A673 (cell line): Measurements from ENCODE around the gene CNOT6L. TPM values are rescaled to one million over a fixed set of nuclear protein-coding genes. Genes with fewer than 3 reads are reported as not detected.

ENCODE experiments used
- BruUV-seq: library from RNA; stranded (reverse); fragments of 400-500 nt; replicated peaks from 2 replicates; lab custom pipeline; 2021; lab: Mats Ljungman, UMichigan
- CTCF ChIA-PET: fragments of 300-600 bp; sonication (Branson Sonifier 250); formaldehyde crosslinking; loops from one replicate; lab custom pipeline; 2022; ENCODE audit warnings: antibody characterized with exemption; lab: Charles Lee
- POLR2A ChIA-PET: fragments of 300-600 bp; sonication (Branson Sonifier 250); formaldehyde crosslinking; loops from one replicate; lab custom pipeline; 2022; ENCODE audit warnings: antibody characterized with exemption; ENCODE audit not compliant: low non-redundant PET; lab: Charles Lee
- DNase-seq: peaks from one replicate; pipeline ENCODE4 v3.0.0-alpha.2; 2015; ENCODE audit warnings: low spot score
- H3K27ac ChIP-seq: fragments of 200-600 bp; sonication (generic); 2 replicates; pipeline ENCODE4 v1.5.1; 2016; ENCODE audit warnings: mixed run types, low read depth, mild to moderate bottlenecking, mixed read lengths, antibody characterized with exemption, low read length; ENCODE audit not compliant: poor library complexity, severe bottlenecking
- H3K27me3 ChIP-seq: fragments of 200-600 bp; sonication (generic); replicated peaks from 2 replicates; pipeline ENCODE4 v1.6.1; 2017; ENCODE audit warnings: mixed run types, low read depth, mild to moderate bottlenecking, mixed read lengths, antibody characterized with exemption, low read length; ENCODE audit not compliant: insufficient read depth, poor library complexity
- H3K36me3 ChIP-seq: fragments of 200-600 bp; sonication (generic); 2 replicates; pipeline ENCODE4 v1.6.1; 2016; ENCODE audit warnings: mixed run types, mild to moderate bottlenecking, mixed read lengths, antibody characterized with exemption, low read length; ENCODE audit not compliant: insufficient read depth, poor library complexity, severe bottlenecking
- H3K4me1 ChIP-seq: fragments of 200-600 bp; sonication (generic); 2 replicates; pipeline ENCODE4 v1.6.1; 2017; ENCODE audit warnings: mixed run types, mild to moderate bottlenecking, mixed read lengths, antibody characterized with exemption, low read length; ENCODE audit not compliant: insufficient read depth, poor library complexity, severe bottlenecking
- H3K4me3 ChIP-seq: fragments of 200-600 bp; sonication (generic); 2 replicates; pipeline ENCODE4 v1.5.1; 2016; ENCODE audit warnings: low read depth, mixed run types, mild to moderate bottlenecking, mixed read lengths, low read length; ENCODE audit not compliant: poor library complexity, severe bottlenecking
- H3K9me3 ChIP-seq: fragments of 200-600 bp; sonication (generic); 2 replicates; pipeline ENCODE4 v1.6.1; 2016; ENCODE audit warnings: mixed run types, low read depth, mild to moderate bottlenecking, mixed read lengths, antibody characterized with exemption, low read length; ENCODE audit not compliant: poor library complexity, severe bottlenecking
- EZH2 ChIP-seq: fragments of 200-600 bp; sonication (generic); IDR thresholded peaks from 2 replicates; pipeline ENCODE4 v1.6.1; 2017; ENCODE audit warnings: borderline replicate concordance, low read depth, mild to moderate bottlenecking, mixed read lengths, antibody characterized with exemption, low read length; ENCODE audit not compliant: poor library complexity, severe bottlenecking
- intact Hi-C: fragments of 100-400 bp; cut with micrococcal nuclease; formaldehyde crosslinking; loops from one replicate; pipeline ENCODE4 v1.10.0; 2022; ENCODE audit not compliant: unreplicated experiment
- total RNA-seq: library from RNA; stranded (reverse); gene quantifications from 2 replicates; pipeline ENCODE4 v1.2.3, GENCODE V29; 2021
- TF ChIP-seq, protein P1 (sequence below): fragments of 300-800, 200-600 bp; sonication (generic); conservative IDR thresholded peaks from 2 replicates; pipeline ENCODE4 v1.5.1; 2017; ENCODE audit warnings: low read depth, mild to moderate bottlenecking, antibody characterized with exemption, low read length, moderate library complexity, mixed read lengths

Gene CNOT6L
- total RNA-seq, 1 experiment from 2014 or later, result 13.4 TPM

DNA sequence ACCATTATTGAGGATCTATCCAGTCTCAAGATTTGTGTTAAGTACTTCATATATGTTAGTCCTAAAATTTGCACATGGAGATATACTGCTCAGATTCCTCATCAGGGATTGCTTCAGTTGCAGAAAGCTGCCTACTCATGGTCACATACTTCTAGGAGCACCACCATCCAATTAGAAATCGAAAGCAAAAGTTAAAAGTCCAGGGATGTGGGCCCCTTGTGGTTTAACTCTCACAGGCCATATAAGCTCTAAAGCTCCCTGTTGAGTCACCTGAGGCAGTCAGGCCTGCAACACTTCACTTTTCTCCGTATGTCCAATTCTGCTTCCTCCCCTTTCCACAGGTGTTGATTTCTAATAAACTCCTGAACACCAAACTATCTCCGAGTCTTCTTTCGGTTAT is 84.2 kb downstream of the CNOT6L start:
- ChIA-PET CTCF (no interaction called here), POLR2A (no interaction called here)
- Histone ChIP-seq H3K27me3 (no peaks in the 10 kb centered on the region), H3K9me3 (no peaks in the 10 kb centered on the region), H3K36me3 (no peaks in the 10 kb centered on the region), H3K4me3 (no peak overlapping the region), H3K27ac (no peak overlapping the region), H3K4me1 (no peaks in the 10 kb centered on the region)
- TF ChIP-seq, protein P1, sequence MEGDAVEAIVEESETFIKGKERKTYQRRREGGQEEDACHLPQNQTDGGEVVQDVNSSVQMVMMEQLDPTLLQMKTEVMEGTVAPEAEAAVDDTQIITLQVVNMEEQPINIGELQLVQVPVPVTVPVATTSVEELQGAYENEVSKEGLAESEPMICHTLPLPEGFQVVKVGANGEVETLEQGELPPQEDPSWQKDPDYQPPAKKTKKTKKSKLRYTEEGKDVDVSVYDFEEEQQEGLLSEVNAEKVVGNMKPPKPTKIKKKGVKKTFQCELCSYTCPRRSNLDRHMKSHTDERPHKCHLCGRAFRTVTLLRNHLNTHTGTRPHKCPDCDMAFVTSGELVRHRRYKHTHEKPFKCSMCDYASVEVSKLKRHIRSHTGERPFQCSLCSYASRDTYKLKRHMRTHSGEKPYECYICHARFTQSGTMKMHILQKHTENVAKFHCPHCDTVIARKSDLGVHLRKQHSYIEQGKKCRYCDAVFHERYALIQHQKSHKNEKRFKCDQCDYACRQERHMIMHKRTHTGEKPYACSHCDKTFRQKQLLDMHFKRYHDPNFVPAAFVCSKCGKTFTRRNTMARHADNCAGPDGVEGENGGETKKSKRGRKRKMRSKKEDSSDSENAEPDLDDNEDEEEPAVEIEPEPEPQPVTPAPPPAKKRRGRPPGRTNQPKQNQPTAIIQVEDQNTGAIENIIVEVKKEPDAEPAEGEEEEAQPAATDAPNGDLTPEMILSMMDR, result no peak
- peak; percentile 1 for DNase-seq
- intact Hi-C loops, result no loop called here
- BruUV-seq, result no TSS peak

DNA sequence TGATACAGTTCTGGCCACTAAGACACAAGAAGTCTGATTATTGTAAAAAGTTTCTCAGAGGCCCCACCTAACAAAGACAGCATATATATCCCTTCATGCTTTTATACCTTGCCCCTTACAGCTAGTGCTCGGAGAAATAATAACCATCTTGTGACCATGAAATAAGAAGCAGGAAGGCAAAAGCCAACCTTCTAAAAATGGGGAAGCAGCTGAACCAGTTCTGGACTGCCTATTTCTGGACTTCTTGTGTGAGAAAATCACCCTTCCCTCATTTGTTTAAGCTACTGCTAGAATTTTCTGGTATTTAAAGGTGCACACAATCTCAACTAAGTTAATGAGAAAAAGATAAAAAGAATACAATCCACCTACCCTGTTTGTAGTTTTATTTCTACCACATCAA is 87.5 kb downstream of the CNOT6L start:
- POLR2A ChIA-PET, result no interaction called here
- BruUV-seq, result no TSS peak
- Histone ChIP-seq H3K27me3 (no peaks in the 10 kb centered on the region), H3K4me1 (no peaks in the 10 kb centered on the region), H3K9me3 (no peaks in the 10 kb centered on the region), H3K4me3 (no peak overlapping the region), H3K27ac (no peak overlapping the region), H3K36me3 (no peaks in the 10 kb centered on the region)
- DNase-seq, result no peak
- TF ChIP-seq, protein P1, result no peak
- no peak for TF ChIP-seq EZH2
- intact Hi-C loops, result no loop called here
- CTCF ChIA-PET, result no interaction called here

DNA sequence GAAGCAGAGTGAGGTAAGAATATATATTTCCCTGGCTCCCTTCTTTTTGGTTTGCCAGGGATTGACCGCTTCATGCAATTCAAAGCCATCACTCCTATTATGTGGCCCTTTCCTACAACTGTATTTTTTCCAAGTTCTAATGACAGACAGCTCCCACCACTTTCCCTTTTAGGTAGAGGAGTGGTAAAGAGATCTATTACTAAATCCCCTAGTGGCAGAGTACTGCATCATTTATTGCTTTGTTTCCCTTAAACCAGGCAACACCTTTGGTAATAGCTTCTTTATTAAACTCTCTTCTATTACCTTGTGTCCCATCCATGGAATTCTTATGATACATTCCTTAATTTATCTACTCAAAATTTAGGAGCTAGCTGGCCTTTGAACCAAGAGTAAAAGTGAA is 90.7 kb downstream of the CNOT6L start:
- ChIA-PET POLR2A (no interaction called here), CTCF (no interaction called here)

More for the DNA sequence above, 90.7 kb downstream of the CNOT6L start:
- no peaks in the 10 kb centered on the region for H3K27me3 ChIP-seq
- TF ChIP-seq, protein P1, result no peak
- TF ChIP-seq EZH2, result no peak
- intact Hi-C loops, result no loop called here
- no peak overlapping the region for H3K4me3 ChIP-seq
- no peaks in the 10 kb centered on the region for H3K36me3 ChIP-seq
- no peak for DNase-seq
- H3K4me1 ChIP-seq, result no peaks in the 10 kb centered on the region
- no peaks in the 10 kb centered on the region for H3K9me3 ChIP-seq
- no TSS peak for BruUV-seq
- H3K27ac ChIP-seq, result no peak overlapping the region
